GM19351 (cell line): ENCODE results near the gene TRIP4.

Experiments
- ATAC-seq: cut with Tn5 transposase; IDR thresholded peaks from one replicate; pipeline ENCODE4 v1.9.1; 2021; ENCODE audit warnings: mild to moderate bottlenecking, moderate library complexity; ENCODE audit not compliant: unreplicated experiment

Gene TRIP4

DNA sequence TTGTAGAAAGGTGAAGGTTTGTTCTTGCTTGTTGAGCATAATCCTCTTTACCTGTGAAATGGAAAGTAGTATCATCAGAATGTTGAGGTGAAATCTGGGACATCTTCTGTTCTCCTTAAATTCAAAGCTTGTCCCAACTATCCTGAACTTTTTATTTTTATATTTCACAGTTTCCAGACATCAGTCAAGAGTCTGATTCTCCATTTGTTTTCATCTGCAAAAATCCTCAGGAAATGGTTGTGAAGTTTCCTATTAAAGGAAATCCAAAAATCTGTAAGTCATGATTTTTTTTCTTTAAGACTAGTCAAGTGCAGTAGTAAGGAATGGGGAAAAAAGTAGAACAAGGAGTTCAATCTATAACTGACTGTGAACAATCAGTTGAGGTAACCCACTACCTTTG lies 57.2 kb downstream of the TRIP4 start:
- no peak for ATAC-seq

DNA sequence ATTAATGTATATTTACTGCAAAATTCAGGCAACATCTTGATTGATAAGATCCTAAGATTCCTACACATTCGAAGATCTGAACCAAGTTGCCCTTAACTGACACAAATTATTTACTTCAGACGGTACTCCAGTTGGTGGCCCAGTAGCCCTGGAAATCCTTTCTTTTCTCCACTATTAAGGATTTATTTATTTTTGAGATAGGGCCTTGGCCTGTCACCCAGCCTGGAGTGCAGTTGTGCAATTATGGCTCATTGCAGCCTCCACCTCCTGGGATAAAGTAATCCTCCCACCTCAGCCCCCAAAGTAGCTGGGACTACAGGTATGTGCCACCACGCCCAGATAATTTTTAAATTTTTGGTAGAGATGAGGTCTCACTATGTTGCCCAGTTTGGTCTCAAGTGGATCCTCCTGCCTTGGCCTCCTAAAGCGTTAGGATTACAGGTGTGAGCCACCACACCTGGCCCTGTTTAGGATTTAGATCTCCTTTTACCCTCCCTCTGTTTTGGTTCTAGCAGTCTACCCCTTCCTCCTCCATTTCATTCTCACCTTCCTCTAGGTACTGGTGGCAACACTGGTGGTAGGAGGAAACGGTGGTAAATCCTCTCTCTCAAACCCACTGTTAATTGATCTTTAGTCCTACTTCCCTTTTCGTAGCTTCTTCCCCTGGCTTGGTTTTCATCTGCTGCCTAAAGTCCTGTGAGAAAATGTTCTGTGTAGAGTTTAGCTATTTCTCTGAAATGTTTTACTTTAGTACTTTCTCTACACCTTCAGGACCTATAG lies 60.1 kb downstream of the TRIP4 start:
- no peak for ATAC-seq

DNA sequence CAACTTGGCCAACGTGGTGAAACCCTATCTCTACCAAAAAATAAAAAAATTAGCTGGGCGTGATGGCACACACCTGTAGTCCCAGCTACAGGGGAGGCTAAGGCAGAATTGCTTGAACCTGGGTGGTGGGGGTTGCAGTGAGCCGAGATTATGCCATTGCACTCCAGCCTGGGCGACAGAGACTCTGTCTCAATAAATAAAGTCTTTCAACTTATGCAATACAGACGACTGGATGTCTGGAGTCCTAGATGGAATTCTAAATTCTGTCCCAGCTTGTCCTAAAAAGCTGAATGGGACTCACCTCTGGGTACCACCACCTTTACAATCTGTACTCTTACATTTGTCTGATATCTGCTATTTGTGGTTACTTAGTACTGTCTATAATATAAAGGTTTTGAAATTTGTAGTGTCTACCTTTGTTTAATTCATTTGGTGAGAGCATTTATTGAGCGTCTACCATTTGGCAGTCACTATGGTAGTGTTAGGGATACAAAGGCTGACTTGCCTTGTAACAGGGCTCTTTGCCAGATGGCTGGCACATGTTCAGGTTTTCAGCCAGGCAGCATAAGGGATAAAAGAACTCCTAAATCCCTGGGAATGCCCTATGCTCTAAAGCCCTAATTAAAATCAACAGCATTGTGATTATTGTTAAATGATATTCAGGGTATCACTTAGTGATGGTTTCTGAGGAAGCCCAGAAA lies 65.5 kb downstream of the TRIP4 start:
- no peak for ATAC-seq

DNA sequence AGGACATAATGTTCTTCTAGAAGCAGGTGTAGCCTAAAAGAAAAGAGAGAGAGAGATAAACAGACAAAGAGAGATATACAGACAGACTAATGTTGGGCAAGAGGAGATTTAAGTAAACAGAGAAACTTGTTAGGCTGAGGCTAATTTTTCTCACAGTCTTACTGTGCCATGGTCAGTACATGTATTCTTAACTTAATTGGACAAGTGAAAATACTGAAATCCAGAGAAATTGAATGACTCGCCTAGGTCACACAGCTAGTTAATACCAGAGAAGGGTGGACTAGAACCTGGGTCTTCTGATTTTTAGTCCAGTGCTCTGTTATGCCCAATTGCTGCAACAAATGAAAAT lies 66.0 kb downstream of the TRIP4 start:
- no peak for ATAC-seq

DNA sequence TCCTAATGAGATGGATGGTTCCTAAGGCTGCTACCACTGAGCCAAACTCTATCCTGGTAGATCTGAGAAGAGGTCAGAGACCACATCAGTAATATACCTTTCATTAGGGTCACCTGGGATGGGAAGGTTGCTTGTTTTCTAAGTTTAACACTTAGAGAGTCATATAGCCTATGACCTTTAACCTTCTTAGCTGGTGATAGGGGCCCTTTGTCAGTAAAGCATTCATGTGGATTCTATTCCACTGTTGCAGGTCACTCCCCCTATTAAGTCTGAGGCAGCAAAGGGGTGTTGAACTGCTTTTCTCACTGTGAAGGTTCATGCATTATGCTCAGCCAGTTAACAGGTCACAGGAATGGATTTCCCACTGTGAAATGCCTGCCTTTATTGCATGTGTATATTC lies 66.6 kb downstream of the TRIP4 start:
- no peak for ATAC-seq

DNA sequence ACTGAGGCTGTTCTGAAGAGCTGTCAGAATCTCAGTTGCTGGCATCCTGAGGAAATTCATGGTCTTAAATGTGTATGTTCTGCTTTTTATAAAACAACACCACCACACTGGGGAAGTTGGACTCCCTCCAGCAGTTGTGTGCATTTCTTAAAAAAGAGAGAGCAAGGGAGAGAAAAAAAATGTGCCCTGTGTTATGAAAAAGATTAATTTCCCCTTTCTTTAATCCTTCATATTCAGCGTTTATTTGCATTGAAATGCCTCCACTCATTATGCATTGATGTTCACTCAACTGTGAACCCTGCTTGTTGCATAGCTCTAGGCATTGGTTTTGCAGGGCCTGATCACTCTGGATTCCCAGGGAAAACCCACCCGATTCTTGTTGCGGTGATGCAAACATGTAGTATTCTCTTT lies 68.3 kb downstream of the TRIP4 start:
- ATAC-seq = no peak

DNA sequence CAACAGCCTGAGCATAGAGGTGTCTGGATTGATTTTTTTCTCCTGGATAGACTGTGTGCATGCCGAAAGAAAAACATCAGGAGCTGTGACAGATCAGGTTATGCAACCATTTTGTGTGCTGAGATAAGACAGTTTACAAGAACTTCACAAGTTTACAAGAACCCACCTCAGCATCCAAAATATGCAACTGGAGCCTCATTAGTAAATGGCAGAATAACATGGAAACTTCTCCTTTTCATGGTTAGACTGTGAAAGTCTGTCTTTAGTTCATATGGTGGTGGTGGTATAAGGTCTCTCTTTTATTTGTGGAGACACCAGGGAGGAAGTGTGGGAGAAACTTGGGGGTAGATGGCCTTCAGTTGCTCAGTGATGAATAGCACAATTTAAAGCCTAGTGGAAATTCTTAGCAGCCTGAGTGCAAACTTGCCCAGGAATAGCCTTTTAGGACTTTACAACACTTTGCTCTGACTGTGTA lies 69.0 kb downstream of the TRIP4 start:
- no peak for ATAC-seq

DNA sequence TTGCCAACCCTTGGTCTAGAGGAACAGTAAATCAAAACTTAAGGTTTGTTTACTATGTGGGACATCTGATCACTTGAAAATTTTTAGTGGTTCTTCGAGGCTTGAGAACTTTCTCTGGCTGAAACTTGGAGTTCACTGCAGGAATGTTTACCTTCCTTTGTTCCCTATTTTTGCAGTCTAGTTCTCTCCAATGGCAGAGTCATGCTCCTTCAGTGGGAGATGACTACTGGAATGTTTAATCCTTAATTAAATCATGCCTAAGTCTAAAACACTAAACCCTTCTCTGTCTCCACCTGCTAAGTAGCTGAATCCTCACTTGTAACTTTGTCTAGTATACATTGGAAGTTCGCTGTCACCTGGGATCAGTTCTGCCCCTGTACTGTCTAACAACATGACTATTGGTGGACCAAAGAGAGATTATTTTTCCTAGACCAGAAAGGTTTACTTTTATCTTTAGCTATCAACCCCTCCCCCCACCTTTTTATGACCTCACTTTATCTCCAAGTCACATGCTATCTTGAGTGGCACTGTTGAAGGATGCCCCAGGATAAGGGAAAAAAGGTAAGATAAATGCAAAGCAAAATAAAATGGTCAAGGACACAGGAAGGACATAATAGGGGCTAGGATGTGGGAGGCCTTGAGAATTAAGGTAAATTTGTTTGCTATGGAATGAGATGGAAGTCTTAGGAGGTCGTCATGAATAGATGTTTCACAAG lies 71.6 kb downstream of the TRIP4 start:
- no peak for ATAC-seq

DNA sequence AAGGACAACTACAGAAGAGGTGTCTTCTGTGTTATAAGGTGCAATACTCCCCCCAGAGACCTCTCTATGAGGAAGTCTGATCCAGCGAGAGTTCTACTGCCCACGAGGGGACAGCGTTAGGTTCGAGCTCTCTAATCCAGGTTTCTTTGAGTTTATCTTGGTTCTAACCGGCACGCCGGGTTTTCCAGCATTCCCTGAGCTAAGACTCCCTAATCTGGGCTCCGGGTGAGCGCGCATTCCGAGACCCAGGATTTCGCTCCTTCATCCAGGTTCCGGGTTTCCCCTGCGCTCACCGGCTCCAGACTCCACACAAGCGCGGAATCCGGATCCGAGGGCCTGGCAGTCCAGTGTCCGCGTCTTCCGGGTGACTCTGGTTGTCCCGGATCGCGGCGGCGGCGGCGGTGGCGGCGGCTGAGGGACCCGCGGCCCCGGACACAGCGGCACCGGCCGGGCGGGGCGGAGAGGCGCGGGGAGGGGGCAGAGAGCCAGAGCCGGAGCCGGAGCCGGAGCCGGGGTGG lies 72.6 kb downstream of the TRIP4 start, which contains the start of gene ZNF609:
Gene ZNF609, plus strand, starts transcription at position 373 of the 518 bp plus-strand sequence. CDS start 38,842 bp downstream, outside the sequence.
- peak; percentile 51 for ATAC-seq

DNA sequence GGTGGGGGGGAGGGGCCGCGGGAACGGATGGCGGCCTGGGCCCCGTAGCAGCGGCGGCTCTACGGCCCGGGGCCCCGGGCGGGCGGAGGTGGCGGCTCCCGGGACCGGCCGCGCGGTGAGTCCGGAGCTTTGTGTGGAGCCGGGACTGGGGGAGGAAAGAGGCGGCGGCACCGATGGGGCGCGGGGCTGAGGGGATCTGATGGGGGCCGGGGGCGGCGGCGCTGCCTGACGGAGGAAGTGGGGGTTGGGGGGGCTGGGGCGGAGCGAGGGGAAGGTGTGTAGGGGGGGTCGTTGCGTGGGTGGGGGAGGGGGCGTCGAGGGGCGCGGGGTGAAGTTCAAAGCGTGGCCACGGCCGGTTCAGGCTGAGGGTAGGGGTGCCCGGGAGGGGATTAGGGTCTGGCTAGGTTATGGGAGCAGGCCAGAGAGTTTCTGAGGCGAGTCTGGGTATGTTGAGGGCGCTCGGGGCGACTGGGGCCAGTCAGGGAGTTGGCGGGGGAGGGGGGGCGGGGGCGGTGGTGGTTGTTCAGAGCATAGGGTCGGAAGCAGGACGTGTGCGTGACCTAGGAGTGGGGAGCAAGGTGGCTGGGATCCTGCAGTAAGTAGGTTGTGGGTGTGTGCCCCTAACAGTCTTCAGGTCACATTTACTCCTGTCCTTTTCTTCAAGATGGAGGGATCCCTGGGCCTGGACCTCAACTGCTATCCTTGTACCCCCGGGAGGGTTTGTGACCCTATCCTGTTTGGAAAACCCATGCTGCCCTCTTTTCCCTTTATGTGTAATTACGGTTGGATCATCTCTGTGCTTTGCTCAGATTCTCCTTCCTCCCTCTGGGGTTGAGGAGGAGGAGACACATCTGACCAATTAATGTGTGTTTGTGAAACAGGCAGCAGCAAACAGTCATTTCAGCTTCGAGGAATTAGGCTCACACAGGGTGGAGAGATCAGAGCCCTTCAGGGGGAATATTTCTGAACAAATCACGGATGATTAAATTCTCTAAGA lies 73.4 kb downstream of the TRIP4 start:
- peak; percentile 43 for ATAC-seq

DNA sequence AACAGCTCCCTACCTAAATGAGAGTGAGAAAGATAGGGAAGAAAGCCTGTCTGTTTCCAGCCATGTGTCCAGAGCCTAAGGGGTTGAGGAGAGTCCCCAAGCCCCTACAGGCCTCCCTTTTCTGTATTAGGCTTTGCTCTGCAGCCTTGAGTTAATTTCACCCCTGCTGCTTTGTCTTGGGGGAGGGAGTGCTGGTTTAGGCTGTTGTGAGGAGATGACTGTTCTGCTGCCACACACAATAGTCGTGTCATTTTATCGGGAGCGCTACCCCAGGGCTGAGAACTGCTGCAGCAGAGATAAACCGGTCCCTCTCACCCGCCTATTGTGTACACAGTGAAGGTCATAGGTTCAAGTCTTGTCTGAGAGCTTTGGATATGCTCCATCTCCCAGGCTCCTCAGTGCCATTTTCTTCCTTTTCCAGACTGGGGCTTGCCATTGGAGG lies 74.1 kb downstream of the TRIP4 start:
- ATAC-seq = peak; percentile 26

DNA sequence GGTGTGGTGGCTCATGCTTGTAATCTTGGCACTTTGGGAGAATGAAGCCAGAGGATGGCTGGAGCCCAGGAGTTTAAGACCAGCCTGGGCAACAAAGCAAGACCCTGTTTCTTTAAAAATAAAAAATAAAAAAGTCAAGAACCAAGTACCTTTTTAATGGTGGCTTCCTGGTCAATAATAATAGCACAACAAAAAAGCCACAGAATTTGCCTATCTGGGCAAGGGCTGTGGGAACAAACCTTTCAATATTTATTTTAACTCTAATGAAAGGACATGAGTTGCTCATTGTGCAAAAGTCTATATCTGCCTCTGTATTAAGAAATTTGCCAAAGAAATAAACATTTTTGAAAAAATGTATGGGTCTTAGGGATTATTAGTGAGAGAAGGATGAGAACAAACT lies 74.9 kb downstream of the TRIP4 start:
- ATAC-seq = no peak

DNA sequence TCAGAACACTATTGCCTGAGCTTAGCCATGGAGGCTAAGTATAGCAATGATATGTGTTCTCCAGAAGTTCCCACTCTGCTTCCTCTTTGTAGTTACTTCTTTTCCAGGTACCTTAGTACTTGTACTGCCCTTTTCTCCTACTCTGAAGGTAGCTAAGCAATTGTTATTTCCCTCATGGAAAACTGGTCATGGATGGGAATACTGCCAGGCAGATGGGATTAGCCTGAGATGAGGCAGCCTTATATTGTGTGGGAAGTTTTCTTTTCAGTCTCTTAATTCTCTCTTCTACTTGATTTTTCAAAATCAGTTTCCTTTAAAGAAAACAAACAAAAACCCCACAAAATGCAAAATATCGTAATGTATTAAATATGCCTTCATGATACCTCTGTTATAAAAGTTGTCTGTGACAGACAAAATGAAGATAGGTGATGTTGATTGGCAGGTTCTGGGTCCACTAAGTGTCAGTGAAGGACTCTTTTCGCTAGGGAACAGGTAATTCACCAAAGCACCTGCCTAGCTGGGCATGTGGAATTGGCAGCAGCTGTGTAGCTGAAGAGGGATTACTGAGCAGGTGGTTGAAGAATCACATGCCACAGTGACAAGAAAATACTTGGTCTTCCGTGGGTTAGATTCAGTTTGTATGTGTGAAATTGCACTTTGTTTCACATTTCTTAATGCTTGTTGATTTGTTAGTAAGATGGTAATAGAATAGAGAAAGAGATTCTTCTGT lies 76.8 kb downstream of the TRIP4 start:
- no peak for ATAC-seq

DNA sequence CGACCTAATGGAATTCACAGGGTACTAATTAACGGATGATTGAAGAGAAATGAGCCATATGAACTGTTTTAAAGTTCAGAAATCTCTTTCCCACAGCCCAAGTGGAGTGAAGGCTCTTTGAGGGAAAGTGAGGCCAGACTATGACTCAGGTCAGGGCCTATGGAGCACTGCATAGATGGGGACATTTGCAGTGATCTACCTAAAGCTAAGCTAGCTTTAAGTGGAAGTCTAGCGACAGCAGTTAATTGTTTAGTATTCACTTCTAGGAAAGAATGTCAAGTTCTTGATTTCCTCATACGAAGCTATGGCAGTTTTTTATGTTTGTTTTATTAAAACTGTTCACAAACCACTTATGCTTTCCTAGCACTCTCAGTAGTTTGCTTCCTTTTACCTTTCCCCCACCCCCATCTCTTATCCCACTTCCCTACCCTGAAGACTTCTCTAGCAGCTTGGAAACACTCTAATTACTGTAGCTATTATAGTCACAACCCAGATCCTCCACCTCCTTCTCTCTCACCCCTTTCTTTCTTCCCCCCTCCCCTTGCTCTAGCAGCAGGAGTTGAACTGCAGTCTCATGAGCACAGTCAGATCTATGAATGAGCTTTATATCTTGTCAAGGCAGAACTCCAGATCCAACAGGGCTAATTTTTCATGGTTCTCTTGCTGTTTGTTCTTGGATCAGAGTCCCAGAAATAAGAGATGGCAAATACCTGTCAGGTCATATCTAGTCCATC lies 78.9 kb downstream of the TRIP4 start:
- ATAC-seq = no peak

DNA sequence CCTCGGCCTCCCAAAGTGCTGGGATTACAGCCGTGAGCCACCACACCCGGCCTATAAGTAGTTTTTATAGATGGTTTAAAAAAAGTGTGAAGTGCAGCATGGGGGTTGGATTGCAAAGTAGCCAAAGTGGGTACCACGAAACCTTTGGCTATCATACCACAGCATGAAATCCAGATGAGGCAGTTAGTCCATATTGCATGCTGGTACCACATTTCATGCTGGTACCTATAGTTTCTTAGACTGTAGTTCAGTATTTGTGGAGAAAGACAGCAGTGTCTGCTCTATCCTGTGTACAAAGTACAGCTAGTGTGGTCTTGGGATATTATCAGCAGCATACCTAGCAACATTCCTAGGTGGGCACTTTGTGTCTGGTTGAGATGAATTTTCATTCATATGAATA lies 84.5 kb downstream of the TRIP4 start:
- ATAC-seq = no peak

DNA sequence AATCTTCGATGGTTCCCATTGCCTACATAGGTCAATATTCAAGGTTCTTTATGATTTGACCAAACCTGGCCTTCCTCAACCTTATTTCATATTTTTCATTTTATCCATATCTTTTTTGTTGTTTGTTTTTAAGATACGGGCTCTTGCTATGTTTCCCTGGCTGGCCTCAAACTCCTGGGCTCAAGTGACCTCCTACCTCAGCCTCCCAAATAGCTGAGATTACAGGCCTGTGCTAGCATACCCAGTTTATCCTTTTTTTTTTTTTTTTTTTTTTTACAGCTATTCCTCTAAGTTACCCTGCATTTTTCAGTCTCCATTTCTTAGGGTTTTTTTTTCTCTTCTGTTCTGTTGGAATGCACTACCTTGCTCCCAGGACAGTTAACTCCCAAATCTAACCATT lies 87.2 kb downstream of the TRIP4 start:
- ATAC-seq = no peak

DNA sequence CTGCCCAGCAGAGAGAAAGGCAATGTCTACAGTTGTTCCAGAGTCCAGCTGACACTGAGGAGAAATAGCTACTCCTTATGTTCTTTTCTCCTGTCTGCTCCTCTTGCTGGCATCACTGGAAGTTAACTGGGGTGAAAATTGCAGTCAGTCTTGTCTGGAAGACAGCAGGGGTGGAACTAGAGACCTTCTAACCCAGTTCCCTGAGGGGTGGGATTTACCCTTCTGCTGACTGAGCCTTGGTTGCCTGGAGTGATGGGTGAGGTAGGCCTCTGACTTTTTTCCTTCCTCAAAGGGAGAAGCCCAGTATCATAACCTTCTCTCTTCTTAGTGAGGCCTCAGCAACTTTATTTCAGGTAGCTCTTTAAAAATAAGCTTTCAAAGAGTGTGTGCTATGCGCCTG lies 88.9 kb downstream of the TRIP4 start:
- no peak for ATAC-seq

DNA sequence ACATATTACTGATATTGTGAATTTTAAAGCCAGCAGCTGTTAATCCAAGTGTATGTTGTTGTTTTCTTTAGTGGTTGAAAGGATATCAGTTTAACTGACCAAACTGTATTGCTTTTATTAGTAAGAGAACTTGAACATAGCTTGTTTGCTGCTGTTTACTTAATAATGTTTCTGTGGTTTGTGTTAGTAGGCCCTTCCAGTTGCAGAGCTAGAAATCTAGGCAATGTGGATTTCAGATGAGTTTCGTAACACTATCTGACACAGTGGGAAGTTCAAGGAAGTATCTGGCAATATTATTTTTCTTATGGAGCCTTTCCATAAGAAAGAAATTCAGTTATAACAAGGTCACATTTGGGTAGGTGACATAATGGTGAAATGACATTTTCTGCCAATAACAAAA lies 91.2 kb downstream of the TRIP4 start:
- no peak for ATAC-seq

DNA sequence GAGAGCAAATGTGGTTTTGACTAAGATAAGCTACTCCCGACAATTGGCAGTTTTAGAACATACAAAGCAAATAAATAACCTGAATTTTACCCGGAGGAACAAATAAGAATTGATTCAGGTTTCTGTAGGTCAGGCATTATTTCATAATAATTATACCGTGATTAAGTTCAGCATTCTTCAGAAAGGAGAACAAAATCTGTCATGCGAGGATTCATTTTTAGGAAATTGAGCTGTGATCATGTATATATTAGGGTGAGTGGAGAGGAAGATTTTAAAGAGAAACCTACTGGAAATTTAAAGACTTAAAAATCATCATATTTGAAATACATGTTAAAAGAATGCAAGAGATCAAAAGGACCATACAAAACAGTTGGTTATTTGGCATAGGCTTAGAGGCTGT lies 93.3 kb downstream of the TRIP4 start:
- no peak for ATAC-seq
